HG03060 (cell line): ENCODE measurements around the gene ENTHD1.

Experiments
- ATAC-seq: cut with Tn5 transposase; IDR thresholded peaks from one replicate; pipeline ENCODE4 v1.9.1; 2021; ENCODE audit warnings: low read depth, moderate number of reproducible peaks; ENCODE audit not compliant: unreplicated experiment

Gene ENTHD1

GRCh38 chr22:39719559-39720450 is 173.8 kb downstream of the ENTHD1 start:
- no peak for ATAC-seq

- no peak for ATAC-seq
Observed at GRCh38 chr22:39718921-39719475, 174.6 kb downstream of the ENTHD1 start.

- no peak for ATAC-seq
Observed at GRCh38 chr22:39718206-39718605, 175.4 kb downstream of the ENTHD1 start.

- no peak for ATAC-seq
Observed at GRCh38 chr22:39717099-39717498, 176.5 kb downstream of the ENTHD1 start.

- ATAC-seq: no peak
Observed at GRCh38 chr22:39716534-39716933, 177.0 kb downstream of the ENTHD1 start.

GRCh38 chr22:39715778-39716495 is 177.6 kb downstream of the ENTHD1 start:
- ATAC-seq: no peak

GRCh38 chr22:39714321-39714720 is 179.2 kb downstream of the ENTHD1 start:
- no peak for ATAC-seq

GRCh38 chr22:39713799-39714290 is 179.7 kb downstream of the ENTHD1 start:
- no peak for ATAC-seq

GRCh38 chr22:39712751-39713525 is 180.6 kb downstream of the ENTHD1 start:
- no peak for ATAC-seq

- ATAC-seq: no peak
Observed at GRCh38 chr22:39712081-39712480, 181.5 kb downstream of the ENTHD1 start.

GRCh38 chr22:39710380-39711150 is 183.0 kb downstream of the ENTHD1 start:
- no peak for ATAC-seq

GRCh38 chr22:39707816-39708215 is 185.7 kb downstream of the ENTHD1 start:
- no peak for ATAC-seq

- no peak for ATAC-seq
Observed at GRCh38 chr22:39707351-39707750, 186.2 kb downstream of the ENTHD1 start.

- ATAC-seq: no peak
Observed at GRCh38 chr22:39706376-39707140, 187.0 kb downstream of the ENTHD1 start.

- ATAC-seq: no peak
Observed at GRCh38 chr22:39705386-39705785, 188.2 kb downstream of the ENTHD1 start.

GRCh38 chr22:39703928-39704639 is 189.5 kb downstream of the ENTHD1 start:
- no peak for ATAC-seq

- no peak for ATAC-seq
Observed at GRCh38 chr22:39703091-39703490, 190.5 kb downstream of the ENTHD1 start.

GRCh38 chr22:39700565-39700964 is 193.0 kb downstream of the ENTHD1 start:
- ATAC-seq: no peak
